ENCODE results near the gene FLT4.

The FLT4 gene

GRCh38 chr5:180606215-180606785 is 43.1 kb downstream of the FLT4 start:
- DNase-seq (ENCODE audit: low spot score) = no peak

GRCh38 chr5:180605554-180606214 is 43.7 kb downstream of the FLT4 start:
- DNase-seq (ENCODE audit: low spot score) = peak; percentile 71

GRCh38 chr5:180604271-180604670 is 45.1 kb downstream of the FLT4 start:
- DNase-seq (ENCODE audit: low spot score) = no peak

GRCh38 chr5:180603076-180603594 is 46.3 kb downstream of the FLT4 start:
- no peak for DNase-seq (ENCODE audit: low spot score)

GRCh38 chr5:180602481-180603075 is 46.8 kb downstream of the FLT4 start:
- no peak for DNase-seq (ENCODE audit: low spot score)

- no peak for DNase-seq (ENCODE audit: low spot score)
Observed at GRCh38 chr5:180601591-180602480, 47.6 kb downstream of the FLT4 start.

- no peak for DNase-seq (ENCODE audit: low spot score)
Observed at GRCh38 chr5:180600554-180601041, 48.8 kb downstream of the FLT4 start.

GRCh38 chr5:180599981-180600553 is 49.3 kb downstream of the FLT4 start:
- no peak for DNase-seq (ENCODE audit: low spot score)

GRCh38 chr5:180599590-180599914 is 49.8 kb downstream of the FLT4 start:
- no peak for DNase-seq (ENCODE audit: low spot score)

GRCh38 chr5:180598797-180599589 is 50.4 kb downstream of the FLT4 start:
- DNase-seq (ENCODE audit: low spot score) = no peak

- DNase-seq (ENCODE audit: low spot score) = no peak
Observed at GRCh38 chr5:180598316-180598701, 51.1 kb downstream of the FLT4 start.

GRCh38 chr5:180596668-180597231 is 52.6 kb downstream of the FLT4 start:
- no peak for DNase-seq (ENCODE audit: low spot score)

- DNase-seq (ENCODE audit: low spot score) = no peak
Observed at GRCh38 chr5:180596115-180596667, 53.2 kb downstream of the FLT4 start.

- DNase-seq (ENCODE audit: low spot score) = no peak
Observed at GRCh38 chr5:180595381-180596114, 53.9 kb downstream of the FLT4 start.

- no peak for DNase-seq (ENCODE audit: low spot score)
Observed at GRCh38 chr5:180595046-180595379, 54.4 kb downstream of the FLT4 start.

GRCh38 chr5:180594311-180595045 is 54.9 kb downstream of the FLT4 start:
- no peak for DNase-seq (ENCODE audit: low spot score)

GRCh38 chr5:180593446-180594206 is 55.8 kb downstream of the FLT4 start:
- DNase-seq (ENCODE audit: low spot score) = no peak

GRCh38 chr5:180592176-180592575 is 57.2 kb downstream of the FLT4 start:
- no peak for DNase-seq (ENCODE audit: low spot score)
